HG02885 (cell line): ENCODE measurements around the gene ZIC5.
"Not testable (repeated sequence)": the region's sequence is repeated elsewhere in the genome, so short reads cannot be mapped to it uniquely, and the experiment has no call there.

Experiments used
- ATAC-seq: cut with Tn5 transposase; IDR thresholded peaks from one replicate; pipeline ENCODE4 v1.9.1; 2021; ENCODE audit warnings: mild to moderate bottlenecking; ENCODE audit not compliant: unreplicated experiment, poor library complexity

Gene ZIC5

GRCh38 chr13:99945515-99945914 is 26.1 kb downstream of the ZIC5 start:
- not testable (repeated sequence) for ATAC-seq

GRCh38 chr13:99944606-99945005 is 27.0 kb downstream of the ZIC5 start:
- no peak for ATAC-seq

- ATAC-seq, result no peak
Observed at GRCh38 chr13:99944102-99944501, 27.5 kb downstream of the ZIC5 start.

GRCh38 chr13:99941911-99942310 is 29.7 kb downstream of the ZIC5 start:
- no peak for ATAC-seq

- no peak for ATAC-seq
Observed at GRCh38 chr13:99941086-99941485, 30.5 kb downstream of the ZIC5 start.

GRCh38 chr13:99938635-99939034 is 32.9 kb downstream of the ZIC5 start:
- no peak for ATAC-seq

- no peak for ATAC-seq
Observed at GRCh38 chr13:99935772-99936171, 35.8 kb downstream of the ZIC5 start.

GRCh38 chr13:99932912-99933311 is 38.7 kb downstream of the ZIC5 start:
- no peak for ATAC-seq

GRCh38 chr13:99930925-99931324 is 40.6 kb downstream of the ZIC5 start:
- no peak for ATAC-seq

- ATAC-seq, result no peak
Observed at GRCh38 chr13:99929866-99930265, 41.7 kb downstream of the ZIC5 start.

GRCh38 chr13:99926014-99926731 is 45.4 kb downstream of the ZIC5 start:
- ATAC-seq, result no peak

GRCh38 chr13:99923877-99924582 is 47.5 kb downstream of the ZIC5 start:
- no peak for ATAC-seq

- ATAC-seq, result no peak
Observed at GRCh38 chr13:99922631-99923404, 48.7 kb downstream of the ZIC5 start.

GRCh38 chr13:99919132-99919531 is 52.4 kb downstream of the ZIC5 start:
- ATAC-seq, result no peak

GRCh38 chr13:99916366-99917103 is 55.0 kb downstream of the ZIC5 start:
- peak; percentile 84 for ATAC-seq

- no peak for ATAC-seq
Observed at GRCh38 chr13:99913167-99913566, 58.4 kb downstream of the ZIC5 start.
